ENCODE measurements around the gene CATSPER3.
A peak's percentile ranks its signal among the peaks of the same experiment; 100 is the strongest.

CATSPER3 gene

DNA sequence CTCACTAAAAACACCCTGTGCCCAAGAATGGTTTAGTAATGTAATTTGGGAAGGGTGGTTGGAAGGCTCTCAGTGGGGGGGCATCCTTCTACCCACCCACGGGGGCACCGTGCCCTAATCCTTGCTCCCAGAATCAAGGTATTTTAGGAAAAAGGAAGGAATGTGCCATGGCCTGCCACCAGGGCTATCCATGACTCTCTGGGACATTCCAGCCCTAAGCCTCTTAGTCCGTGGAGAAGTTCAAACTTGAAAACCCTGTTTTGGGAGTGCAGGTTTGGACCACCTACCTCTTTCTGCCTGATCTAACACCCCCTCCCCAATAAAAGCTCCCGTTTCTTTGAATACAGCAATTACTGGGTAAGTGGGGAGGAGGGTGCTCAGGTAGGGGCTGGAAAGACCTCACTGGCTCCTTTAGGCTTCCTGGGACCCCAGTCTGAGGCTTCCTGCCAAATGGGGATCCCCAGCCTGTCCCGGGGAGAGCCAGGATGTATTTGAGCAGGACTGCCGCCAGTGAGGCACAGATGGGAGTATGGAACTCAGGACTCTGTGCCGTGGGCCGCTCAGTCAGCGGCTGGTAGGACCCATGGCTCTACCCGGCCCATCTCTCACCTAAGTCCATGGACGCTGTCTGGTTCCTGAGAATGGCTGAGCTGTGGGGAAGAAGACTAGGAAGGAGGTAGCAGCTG lies 70.0 kb downstream of the CATSPER3 start:
- Histone ChIP-seq H3K36me3 (ENCODE audit: control insufficient read depth, insufficient read depth, low read length) (no peaks in the 10 kb centered on the region), H3K9ac (ENCODE audit: low read depth, low read length) (no peak overlapping the region), H3K27me3 (ENCODE audit: control insufficient read depth, insufficient read depth, low read length) (peaks cover 98% of the 10 kb centered on the region), H3K9me3 (ENCODE audit: control insufficient read depth, insufficient read depth, low read length) (no peaks in the 10 kb centered on the region), H3K4me3 (ENCODE audit: low read depth, low read length) (no peak overlapping the region), H3K4me1 (ENCODE audit: control insufficient read depth, insufficient read depth, low read length) (peaks cover 18% of the 10 kb centered on the region; the same call in 1 of the 2 replicates), H3K27ac (ENCODE audit: low read depth, low read length) (no peak overlapping the region)

DNA sequence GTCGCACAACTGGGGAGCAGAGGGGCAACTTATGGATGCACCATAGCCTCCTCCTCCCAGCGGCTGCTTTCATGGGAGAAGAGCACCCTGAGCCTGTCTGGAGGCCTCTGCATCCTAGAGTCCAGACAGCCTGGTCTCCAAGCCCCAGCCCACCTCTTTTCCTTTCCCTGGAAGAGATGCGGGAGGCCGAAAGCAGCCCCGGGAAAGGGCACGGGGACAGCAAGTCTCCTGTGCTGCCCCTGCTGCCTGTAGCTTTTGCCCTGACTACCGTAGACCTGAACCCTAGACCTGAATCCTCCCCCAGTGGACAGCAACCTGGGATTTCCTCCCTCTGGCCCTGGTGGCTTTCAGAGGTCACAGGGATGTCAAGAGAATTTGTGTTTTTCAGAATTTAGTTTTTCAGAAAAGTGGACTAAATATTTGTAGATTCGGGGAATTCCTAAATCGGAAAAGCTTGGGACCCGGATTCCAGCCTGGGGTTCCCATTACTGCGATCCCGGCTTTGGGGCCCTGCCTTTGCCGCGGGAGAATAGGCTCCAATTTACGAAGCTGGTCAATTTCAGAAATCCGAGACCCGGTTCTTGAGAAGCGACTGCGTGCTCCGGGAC lies 70.6 kb downstream of the CATSPER3 start:
- Histone ChIP-seq H3K36me3 (ENCODE audit: control insufficient read depth, insufficient read depth, low read length) (no peaks in the 10 kb centered on the region), H3K27me3 (ENCODE audit: control insufficient read depth, insufficient read depth, low read length) (peaks cover 98% of the 10 kb centered on the region), H3K9ac (ENCODE audit: low read depth, low read length) (no peak overlapping the region), H3K27ac (ENCODE audit: low read depth, low read length) (no peak overlapping the region), H3K9me3 (ENCODE audit: control insufficient read depth, insufficient read depth, low read length) (no peaks in the 10 kb centered on the region), H3K4me1 (ENCODE audit: control insufficient read depth, insufficient read depth, low read length) (peaks cover 16% of the 10 kb centered on the region; the same call in 1 of the 2 replicates), H3K4me3 (ENCODE audit: low read depth, low read length) (no peak overlapping the region)

DNA sequence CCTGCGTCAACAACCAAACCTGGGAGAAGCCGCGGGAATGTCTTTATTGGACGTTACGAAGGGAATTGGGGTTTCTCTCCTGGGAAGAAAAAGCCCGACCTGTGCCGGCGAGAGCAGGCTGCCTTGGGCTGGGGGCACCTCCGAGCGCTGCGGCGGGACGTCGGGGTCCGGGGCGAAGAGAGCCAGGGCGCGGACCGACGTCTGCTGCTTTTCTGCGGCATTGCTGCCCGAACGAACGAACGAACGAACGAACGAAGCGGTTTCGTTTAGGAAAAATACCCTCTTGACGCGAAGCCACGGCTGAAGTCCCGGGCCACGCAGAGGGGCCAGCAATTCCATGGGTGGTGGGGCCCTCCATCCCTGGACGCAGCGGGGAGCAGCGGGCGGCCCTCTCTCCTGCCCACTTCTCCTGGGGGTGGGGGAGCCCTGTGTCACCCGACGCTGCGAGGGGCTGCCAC lies 71.1 kb downstream of the CATSPER3 start:
- H3K27me3 ChIP-seq (ENCODE audit: control insufficient read depth, insufficient read depth, low read length) = peaks cover 98% of the 10 kb centered on the region
- no peak overlapping the region for H3K9ac ChIP-seq (ENCODE audit: low read depth, low read length)

DNA sequence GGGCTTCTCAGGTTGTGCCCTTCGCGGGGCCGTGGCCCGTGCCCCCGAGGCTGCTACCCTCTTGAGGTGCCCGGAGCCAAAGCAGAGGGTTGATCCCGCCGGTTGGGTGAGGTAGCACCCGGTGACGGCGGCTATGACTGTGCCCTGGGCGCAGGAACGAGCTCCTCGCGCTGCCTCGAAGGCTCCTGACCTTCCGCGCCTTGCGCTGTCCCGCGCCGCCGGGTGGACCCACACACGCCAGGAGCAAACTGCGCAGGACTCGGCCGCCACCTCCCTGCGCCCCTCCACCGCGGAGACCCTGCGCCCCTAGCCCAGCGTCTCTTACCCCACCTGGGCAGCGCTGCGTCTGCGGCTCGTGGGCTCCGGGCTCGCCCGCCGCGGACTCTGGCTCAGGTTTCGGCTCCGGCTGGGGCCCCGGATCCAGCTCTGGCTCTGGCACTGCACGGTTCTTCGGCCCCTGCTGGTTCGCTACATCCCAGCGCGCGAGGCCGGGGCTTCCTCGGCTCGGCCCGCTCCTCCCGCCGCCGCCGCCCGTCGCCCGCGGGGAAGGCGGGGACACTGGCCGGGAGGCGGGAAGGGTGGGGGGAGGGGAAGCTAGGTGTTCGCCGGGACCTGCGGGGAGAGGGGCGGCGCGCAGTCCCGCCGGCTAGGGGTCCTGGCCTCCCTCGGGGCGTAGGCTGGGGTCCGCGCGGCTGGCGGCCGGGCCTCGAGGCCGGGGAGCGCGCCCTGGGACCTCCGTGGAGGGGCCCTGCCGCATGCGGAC lies 71.7 kb downstream of the CATSPER3 start:
- no peaks in the 10 kb centered on the region for H3K36me3 ChIP-seq (ENCODE audit: control insufficient read depth, insufficient read depth, low read length)
- peaks cover 14% of the 10 kb centered on the region; the same call in 1 of the 2 replicates for H3K4me1 ChIP-seq (ENCODE audit: control insufficient read depth, insufficient read depth, low read length)
- H3K9ac ChIP-seq (ENCODE audit: low read depth, low read length) = no peak overlapping the region
- no peaks in the 10 kb centered on the region for H3K9me3 ChIP-seq (ENCODE audit: control insufficient read depth, insufficient read depth, low read length)
- H3K27me3 ChIP-seq (ENCODE audit: control insufficient read depth, insufficient read depth, low read length) = peaks cover 100% of the 10 kb centered on the region
- H3K4me3 ChIP-seq (ENCODE audit: low read depth, low read length) = peak overlapping the region; percentile 48
- H3K27ac ChIP-seq (ENCODE audit: low read depth, low read length) = no peak overlapping the region

More for the DNA sequence above, 71.1 kb downstream of the CATSPER3 start:
- Histone ChIP-seq H3K36me3 (ENCODE audit: control insufficient read depth, insufficient read depth, low read length) (no peaks in the 10 kb centered on the region), H3K4me1 (ENCODE audit: control insufficient read depth, insufficient read depth, low read length) (peaks cover 14% of the 10 kb centered on the region; the same call in 1 of the 2 replicates), H3K27ac (ENCODE audit: low read depth, low read length) (no peak overlapping the region), H3K9me3 (ENCODE audit: control insufficient read depth, insufficient read depth, low read length) (no peaks in the 10 kb centered on the region), H3K4me3 (ENCODE audit: low read depth, low read length) (peak overlapping the region; percentile 48; the same call in 1 of the 2 replicates)

DNA sequence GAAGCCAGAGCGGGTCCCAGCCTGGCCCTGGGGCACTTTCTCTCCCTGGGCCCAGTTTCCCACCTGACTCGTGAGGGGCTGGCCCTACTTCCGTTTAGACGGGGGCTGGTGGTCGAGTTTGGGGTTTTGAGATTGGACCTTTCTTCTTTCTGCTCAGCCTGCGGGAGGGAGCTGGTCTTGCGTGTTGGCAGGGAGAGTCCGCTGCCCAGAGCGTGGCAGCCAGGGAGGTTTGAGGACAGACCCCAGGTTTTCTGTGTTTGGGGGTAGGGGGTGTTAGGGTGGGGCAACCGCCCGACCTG lies 72.3 kb downstream of the CATSPER3 start:
- Histone ChIP-seq H3K27me3 (ENCODE audit: control insufficient read depth, insufficient read depth, low read length) (peaks cover 100% of the 10 kb centered on the region), H3K9me3 (ENCODE audit: control insufficient read depth, insufficient read depth, low read length) (no peaks in the 10 kb centered on the region), H3K4me3 (ENCODE audit: low read depth, low read length) (peak overlapping the region; percentile 48; the same call in 1 of the 2 replicates), H3K27ac (ENCODE audit: low read depth, low read length) (no peak overlapping the region), H3K9ac (ENCODE audit: low read depth, low read length) (no peak overlapping the region), H3K36me3 (ENCODE audit: control insufficient read depth, insufficient read depth, low read length) (no peaks in the 10 kb centered on the region), H3K4me1 (ENCODE audit: control insufficient read depth, insufficient read depth, low read length) (peaks cover 10% of the 10 kb centered on the region; the same call in 1 of the 2 replicates)

DNA sequence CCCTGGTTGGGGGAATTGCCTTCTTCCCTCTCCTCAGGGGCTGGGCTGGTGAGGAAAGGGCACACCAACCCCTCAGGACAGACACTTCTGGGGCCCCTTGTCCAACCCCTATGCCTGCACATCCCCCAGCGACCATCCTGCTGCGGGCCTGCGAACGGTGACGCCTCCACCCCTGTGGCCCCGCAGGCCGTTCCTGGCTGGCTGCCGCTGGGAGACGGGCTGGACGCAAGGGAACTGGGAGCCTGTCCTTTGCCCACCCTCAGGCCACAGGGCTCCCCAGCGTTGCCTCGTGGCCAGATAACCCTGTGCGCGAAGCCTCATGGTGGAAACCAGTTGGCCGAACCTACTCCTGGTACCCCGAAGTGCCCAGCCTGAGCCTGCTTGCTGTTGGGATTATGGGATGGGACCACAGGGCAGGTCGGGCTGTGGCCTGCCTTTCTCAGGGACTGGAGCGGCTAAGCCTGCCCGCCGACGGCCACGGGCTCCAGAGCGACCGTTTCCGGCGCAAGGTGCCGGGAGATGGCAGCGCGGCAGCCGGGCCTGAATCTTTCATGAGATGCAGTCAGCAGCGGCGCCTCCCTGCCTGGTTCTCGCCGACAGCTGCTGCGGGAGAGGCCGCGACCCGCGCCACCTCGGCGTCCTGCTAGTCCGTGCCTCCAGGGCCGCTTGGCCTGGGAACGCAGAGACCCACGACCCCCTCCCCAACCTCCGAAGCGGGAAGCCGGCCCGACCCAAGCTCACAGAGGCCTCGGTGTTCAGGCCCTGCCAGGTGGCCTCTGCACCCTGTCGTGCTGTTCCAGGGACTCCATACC lies 72.8 kb downstream of the CATSPER3 start:
- Histone ChIP-seq H3K4me1 (ENCODE audit: control insufficient read depth, insufficient read depth, low read length) (peaks cover 9% of the 10 kb centered on the region; the same call in 1 of the 2 replicates), H3K27ac (ENCODE audit: low read depth, low read length) (no peak overlapping the region), H3K9me3 (ENCODE audit: control insufficient read depth, insufficient read depth, low read length) (no peaks in the 10 kb centered on the region), H3K9ac (ENCODE audit: low read depth, low read length) (no peak overlapping the region), H3K4me3 (ENCODE audit: low read depth, low read length) (peak overlapping the region; percentile 48), H3K27me3 (ENCODE audit: control insufficient read depth, insufficient read depth, low read length) (peaks cover 100% of the 10 kb centered on the region), H3K36me3 (ENCODE audit: control insufficient read depth, insufficient read depth, low read length) (no peaks in the 10 kb centered on the region)

DNA sequence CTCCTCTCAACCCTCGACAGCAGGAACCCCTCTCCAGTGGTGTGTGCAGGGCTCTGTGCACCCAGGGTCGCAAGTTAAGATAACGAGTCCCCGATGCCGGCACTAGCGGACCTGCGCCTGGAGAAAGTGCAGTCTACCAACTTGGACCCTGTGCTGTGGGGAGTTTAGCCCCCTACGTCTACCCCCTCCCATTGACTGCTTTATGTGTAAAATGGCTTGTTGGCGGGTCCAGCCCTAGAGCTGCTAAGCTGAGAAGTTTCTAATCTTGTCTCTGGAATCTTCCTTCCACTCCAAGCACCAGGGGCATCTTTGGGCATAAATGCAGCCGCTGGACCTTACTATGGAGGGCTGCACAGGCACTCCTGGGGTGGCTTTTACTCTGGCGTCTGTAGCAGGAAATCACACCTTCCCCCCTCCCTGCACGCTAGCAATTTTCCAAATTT lies 73.5 kb downstream of the CATSPER3 start:
- H3K4me1 ChIP-seq (ENCODE audit: control insufficient read depth, insufficient read depth, low read length) = peaks cover 9% of the 10 kb centered on the region; the same call in 1 of the 2 replicates
- peaks cover 100% of the 10 kb centered on the region for H3K27me3 ChIP-seq (ENCODE audit: control insufficient read depth, insufficient read depth, low read length)
- H3K9ac ChIP-seq (ENCODE audit: low read depth, low read length) = no peak overlapping the region

DNA sequence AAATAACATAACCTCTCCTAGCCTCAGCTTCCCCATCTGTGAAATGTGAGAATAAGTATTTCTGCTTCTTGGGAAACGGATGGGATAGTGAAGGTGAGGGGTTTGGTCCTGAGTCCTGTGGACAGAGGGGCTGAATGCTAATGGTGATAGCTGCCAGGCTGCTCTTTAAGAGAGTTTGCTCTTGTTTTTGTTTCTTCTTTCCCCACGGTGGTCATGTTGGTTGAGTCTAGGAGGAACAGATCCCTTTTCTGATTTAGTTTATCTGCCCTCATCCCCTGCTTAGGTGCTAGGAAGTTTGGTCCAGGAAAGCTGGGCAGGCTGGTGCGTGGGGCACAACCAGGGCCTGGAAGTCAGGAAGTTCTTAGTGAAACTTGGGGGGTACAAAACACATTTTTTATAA lies 74.0 kb downstream of the CATSPER3 start:
- peaks cover 100% of the 10 kb centered on the region for H3K27me3 ChIP-seq (ENCODE audit: control insufficient read depth, insufficient read depth, low read length)
- H3K36me3 ChIP-seq (ENCODE audit: control insufficient read depth, insufficient read depth, low read length) = no peaks in the 10 kb centered on the region
- H3K4me3 ChIP-seq (ENCODE audit: low read depth, low read length) = no peak overlapping the region
- H3K27ac ChIP-seq (ENCODE audit: low read depth, low read length) = no peak overlapping the region
- no peaks in the 10 kb centered on the region for H3K9me3 ChIP-seq (ENCODE audit: control insufficient read depth, insufficient read depth, low read length)
- H3K9ac ChIP-seq (ENCODE audit: low read depth, low read length) = no peak overlapping the region
- peaks cover 9% of the 10 kb centered on the region; the same call in 1 of the 2 replicates for H3K4me1 ChIP-seq (ENCODE audit: control insufficient read depth, insufficient read depth, low read length)

More for the DNA sequence above, 73.5 kb downstream of the CATSPER3 start:
- Histone ChIP-seq H3K27ac (ENCODE audit: low read depth, low read length) (no peak overlapping the region), H3K36me3 (ENCODE audit: control insufficient read depth, insufficient read depth, low read length) (no peaks in the 10 kb centered on the region), H3K9me3 (ENCODE audit: control insufficient read depth, insufficient read depth, low read length) (no peaks in the 10 kb centered on the region), H3K4me3 (ENCODE audit: low read depth, low read length) (peak overlapping the region; percentile 48)

DNA sequence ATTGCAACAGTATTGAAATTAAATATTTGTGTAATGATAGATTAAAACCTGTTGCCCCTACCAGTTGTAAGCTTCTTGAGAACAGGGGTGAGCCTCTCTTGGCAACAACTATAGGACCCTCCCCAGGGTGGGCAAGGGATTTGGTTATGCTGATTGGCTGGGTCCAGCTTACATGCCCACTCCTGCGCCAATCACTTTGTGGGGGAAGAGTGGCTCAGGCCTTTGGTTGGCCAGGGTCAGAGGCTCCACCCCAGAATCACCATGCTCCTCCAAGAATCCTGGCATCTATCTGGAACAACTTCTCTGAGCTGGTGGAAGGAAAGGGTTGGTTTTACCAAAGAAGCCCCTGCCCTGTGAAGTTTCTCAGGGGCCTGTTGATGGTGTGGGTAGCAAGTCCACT lies 74.9 kb downstream of the CATSPER3 start:
- Histone ChIP-seq H3K4me3 (ENCODE audit: low read depth, low read length) (no peak overlapping the region), H3K9me3 (ENCODE audit: control insufficient read depth, insufficient read depth, low read length) (no peaks in the 10 kb centered on the region), H3K36me3 (ENCODE audit: control insufficient read depth, insufficient read depth, low read length) (no peaks in the 10 kb centered on the region), H3K27me3 (ENCODE audit: control insufficient read depth, insufficient read depth, low read length) (peaks cover 99% of the 10 kb centered on the region), H3K27ac (ENCODE audit: low read depth, low read length) (no peak overlapping the region), H3K4me1 (ENCODE audit: control insufficient read depth, insufficient read depth, low read length) (peaks cover 9% of the 10 kb centered on the region; the same call in 1 of the 2 replicates), H3K9ac (ENCODE audit: low read depth, low read length) (no peak overlapping the region)

DNA sequence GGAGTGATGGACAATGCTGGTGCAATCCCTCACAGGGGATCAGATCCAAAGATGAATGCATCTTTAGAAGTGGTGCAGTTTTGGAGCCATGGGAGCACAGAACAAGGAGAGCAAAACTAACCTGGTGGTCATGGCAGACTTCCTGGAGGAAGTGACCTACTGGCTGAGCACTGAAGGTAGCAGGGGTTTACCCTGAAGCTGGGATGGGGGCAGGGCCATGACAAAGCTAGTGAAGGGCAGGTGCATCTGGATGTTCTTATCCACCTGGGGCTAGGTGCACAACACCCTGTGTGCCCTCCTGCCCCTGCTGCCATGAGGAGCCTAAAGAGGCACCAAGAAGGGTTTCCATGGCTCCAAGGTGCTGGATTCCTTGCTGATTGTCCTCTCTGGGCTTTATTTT lies 77.8 kb downstream of the CATSPER3 start:
- Histone ChIP-seq H3K4me1 (ENCODE audit: control insufficient read depth, insufficient read depth, low read length) (peaks cover 6% of the 10 kb centered on the region; the same call in 1 of the 2 replicates), H3K9ac (ENCODE audit: low read depth, low read length) (no peak overlapping the region), H3K4me3 (ENCODE audit: low read depth, low read length) (no peak overlapping the region), H3K9me3 (ENCODE audit: control insufficient read depth, insufficient read depth, low read length) (no peaks in the 10 kb centered on the region), H3K27ac (ENCODE audit: low read depth, low read length) (no peak overlapping the region), H3K36me3 (ENCODE audit: control insufficient read depth, insufficient read depth, low read length) (no peaks in the 10 kb centered on the region), H3K27me3 (ENCODE audit: control insufficient read depth, insufficient read depth, low read length) (peaks cover 99% of the 10 kb centered on the region)

All from HUES48 (cell line).